A673 (cell line): Measurements from ENCODE around the gene CCL17. TPM values are rescaled to one million over a fixed set of nuclear protein-coding genes. Genes with fewer than 3 reads are reported as not detected.

Source experiments
- BruUV-seq: library from RNA; stranded (reverse); fragments of 400-500 nt; replicated peaks from 2 replicates; lab custom pipeline; 2021; lab: Mats Ljungman, UMichigan
- CTCF ChIA-PET: fragments of 300-600 bp; sonication (Branson Sonifier 250); formaldehyde crosslinking; loops from one replicate; lab custom pipeline; 2022; ENCODE audit warnings: antibody characterized with exemption; lab: Charles Lee
- POLR2A ChIA-PET: fragments of 300-600 bp; sonication (Branson Sonifier 250); formaldehyde crosslinking; loops from one replicate; lab custom pipeline; 2022; ENCODE audit warnings: antibody characterized with exemption; ENCODE audit not compliant: low non-redundant PET; lab: Charles Lee
- DNase-seq: peaks from one replicate; pipeline ENCODE4 v3.0.0-alpha.2; 2015; ENCODE audit warnings: low spot score
- H3K27ac ChIP-seq: fragments of 200-600 bp; sonication (generic); 2 replicates; pipeline ENCODE4 v1.5.1; 2016; ENCODE audit warnings: mixed run types, low read depth, mild to moderate bottlenecking, mixed read lengths, antibody characterized with exemption, low read length; ENCODE audit not compliant: poor library complexity, severe bottlenecking
- H3K27me3 ChIP-seq: fragments of 200-600 bp; sonication (generic); replicated peaks from 2 replicates; pipeline ENCODE4 v1.6.1; 2017; ENCODE audit warnings: mixed run types, low read depth, mild to moderate bottlenecking, mixed read lengths, antibody characterized with exemption, low read length; ENCODE audit not compliant: insufficient read depth, poor library complexity
- H3K36me3 ChIP-seq: fragments of 200-600 bp; sonication (generic); 2 replicates; pipeline ENCODE4 v1.6.1; 2016; ENCODE audit warnings: mixed run types, mild to moderate bottlenecking, mixed read lengths, antibody characterized with exemption, low read length; ENCODE audit not compliant: insufficient read depth, poor library complexity, severe bottlenecking
- H3K4me1 ChIP-seq: fragments of 200-600 bp; sonication (generic); 2 replicates; pipeline ENCODE4 v1.6.1; 2017; ENCODE audit warnings: mixed run types, mild to moderate bottlenecking, mixed read lengths, antibody characterized with exemption, low read length; ENCODE audit not compliant: insufficient read depth, poor library complexity, severe bottlenecking
- H3K4me3 ChIP-seq: fragments of 200-600 bp; sonication (generic); 2 replicates; pipeline ENCODE4 v1.5.1; 2016; ENCODE audit warnings: low read depth, mixed run types, mild to moderate bottlenecking, mixed read lengths, low read length; ENCODE audit not compliant: poor library complexity, severe bottlenecking
- H3K9me3 ChIP-seq: fragments of 200-600 bp; sonication (generic); 2 replicates; pipeline ENCODE4 v1.6.1; 2016; ENCODE audit warnings: mixed run types, low read depth, mild to moderate bottlenecking, mixed read lengths, antibody characterized with exemption, low read length; ENCODE audit not compliant: poor library complexity, severe bottlenecking
- EZH2 ChIP-seq: fragments of 200-600 bp; sonication (generic); IDR thresholded peaks from 2 replicates; pipeline ENCODE4 v1.6.1; 2017; ENCODE audit warnings: borderline replicate concordance, low read depth, mild to moderate bottlenecking, mixed read lengths, antibody characterized with exemption, low read length; ENCODE audit not compliant: poor library complexity, severe bottlenecking
- intact Hi-C: fragments of 100-400 bp; cut with micrococcal nuclease; formaldehyde crosslinking; loops from one replicate; pipeline ENCODE4 v1.10.0; 2022; ENCODE audit not compliant: unreplicated experiment
- total RNA-seq: library from RNA; stranded (reverse); gene quantifications from 2 replicates; pipeline ENCODE4 v1.2.3, GENCODE V29; 2021
- TF ChIP-seq, protein P1 (sequence below): fragments of 300-800, 200-600 bp; sonication (generic); conservative IDR thresholded peaks from 2 replicates; pipeline ENCODE4 v1.5.1; 2017; ENCODE audit warnings: low read depth, mild to moderate bottlenecking, antibody characterized with exemption, low read length, moderate library complexity, mixed read lengths

CCL17 gene
- total RNA-seq, 1 experiment from 2014 or later = not detected

DNA sequence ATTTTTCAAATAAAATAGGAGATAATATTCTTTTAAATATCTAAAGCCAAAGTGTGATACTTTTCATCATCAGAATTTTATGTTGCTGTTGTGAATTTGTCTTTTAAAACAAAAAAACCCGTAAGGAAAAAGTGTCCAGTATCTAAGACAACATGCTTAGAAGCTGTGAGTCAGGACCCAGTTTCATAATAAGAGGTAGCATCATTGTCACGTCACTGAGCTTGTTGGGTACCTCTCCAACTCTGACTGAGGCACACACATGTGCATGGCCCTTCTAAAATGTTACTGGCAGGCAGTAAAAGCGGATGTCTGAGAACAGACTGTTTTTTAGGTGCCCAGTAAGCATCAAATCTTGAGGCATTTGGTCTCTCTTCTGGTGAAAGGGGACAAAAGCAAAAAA lies 40.1 kb downstream of the CCL17 start:
- no peaks in the 10 kb centered on the region for H3K27me3 ChIP-seq
- H3K4me1 ChIP-seq = no peaks in the 10 kb centered on the region
- DNase-seq = no peak
- no peak overlapping the region for H3K27ac ChIP-seq
- no peak overlapping the region for H3K4me3 ChIP-seq
- no peak for TF ChIP-seq EZH2
- TF ChIP-seq, protein P1, sequence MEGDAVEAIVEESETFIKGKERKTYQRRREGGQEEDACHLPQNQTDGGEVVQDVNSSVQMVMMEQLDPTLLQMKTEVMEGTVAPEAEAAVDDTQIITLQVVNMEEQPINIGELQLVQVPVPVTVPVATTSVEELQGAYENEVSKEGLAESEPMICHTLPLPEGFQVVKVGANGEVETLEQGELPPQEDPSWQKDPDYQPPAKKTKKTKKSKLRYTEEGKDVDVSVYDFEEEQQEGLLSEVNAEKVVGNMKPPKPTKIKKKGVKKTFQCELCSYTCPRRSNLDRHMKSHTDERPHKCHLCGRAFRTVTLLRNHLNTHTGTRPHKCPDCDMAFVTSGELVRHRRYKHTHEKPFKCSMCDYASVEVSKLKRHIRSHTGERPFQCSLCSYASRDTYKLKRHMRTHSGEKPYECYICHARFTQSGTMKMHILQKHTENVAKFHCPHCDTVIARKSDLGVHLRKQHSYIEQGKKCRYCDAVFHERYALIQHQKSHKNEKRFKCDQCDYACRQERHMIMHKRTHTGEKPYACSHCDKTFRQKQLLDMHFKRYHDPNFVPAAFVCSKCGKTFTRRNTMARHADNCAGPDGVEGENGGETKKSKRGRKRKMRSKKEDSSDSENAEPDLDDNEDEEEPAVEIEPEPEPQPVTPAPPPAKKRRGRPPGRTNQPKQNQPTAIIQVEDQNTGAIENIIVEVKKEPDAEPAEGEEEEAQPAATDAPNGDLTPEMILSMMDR = no peak
- CTCF ChIA-PET = no interaction called here
- peaks cover 12% of the 10 kb centered on the region for H3K36me3 ChIP-seq
- H3K9me3 ChIP-seq = peaks cover 13% of the 10 kb centered on the region
- intact Hi-C loops = no loop called here
- POLR2A ChIA-PET = no interaction called here
- BruUV-seq = TSS peak; percentile 16

DNA sequence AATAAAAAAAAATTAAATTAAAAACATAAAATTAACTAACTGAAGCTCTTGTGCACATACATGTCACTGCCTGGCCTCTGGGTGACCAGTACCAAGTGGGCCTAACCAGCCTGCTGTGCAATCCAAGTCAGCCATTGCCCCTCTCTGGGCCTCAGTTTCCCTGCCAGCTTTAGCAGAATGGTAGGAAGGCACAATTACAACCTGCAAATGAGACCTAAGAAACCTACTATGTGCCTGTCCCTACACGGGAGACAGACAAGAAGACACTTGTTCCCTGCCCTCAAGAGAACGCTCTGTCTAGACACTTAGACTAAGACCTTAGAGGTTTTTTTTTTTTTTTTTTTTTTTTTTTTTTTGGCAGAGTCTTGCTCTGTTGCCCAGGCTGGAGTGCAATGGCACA lies 40.9 kb downstream of the CCL17 start:
- H3K36me3 ChIP-seq = peaks cover 9% of the 10 kb centered on the region
- no TSS peak for BruUV-seq
- no peaks in the 10 kb centered on the region for H3K27me3 ChIP-seq
- TF ChIP-seq EZH2 = no peak
- TF ChIP-seq, protein P1 = no peak
- no peaks in the 10 kb centered on the region for H3K4me1 ChIP-seq
- intact Hi-C loops = no loop called here
- no peak for DNase-seq
- ChIA-PET CTCF (no interaction called here), POLR2A (no interaction called here)
- peaks cover 8% of the 10 kb centered on the region for H3K9me3 ChIP-seq
- no peak overlapping the region for H3K4me3 ChIP-seq
- H3K27ac ChIP-seq = no peak overlapping the region

DNA sequence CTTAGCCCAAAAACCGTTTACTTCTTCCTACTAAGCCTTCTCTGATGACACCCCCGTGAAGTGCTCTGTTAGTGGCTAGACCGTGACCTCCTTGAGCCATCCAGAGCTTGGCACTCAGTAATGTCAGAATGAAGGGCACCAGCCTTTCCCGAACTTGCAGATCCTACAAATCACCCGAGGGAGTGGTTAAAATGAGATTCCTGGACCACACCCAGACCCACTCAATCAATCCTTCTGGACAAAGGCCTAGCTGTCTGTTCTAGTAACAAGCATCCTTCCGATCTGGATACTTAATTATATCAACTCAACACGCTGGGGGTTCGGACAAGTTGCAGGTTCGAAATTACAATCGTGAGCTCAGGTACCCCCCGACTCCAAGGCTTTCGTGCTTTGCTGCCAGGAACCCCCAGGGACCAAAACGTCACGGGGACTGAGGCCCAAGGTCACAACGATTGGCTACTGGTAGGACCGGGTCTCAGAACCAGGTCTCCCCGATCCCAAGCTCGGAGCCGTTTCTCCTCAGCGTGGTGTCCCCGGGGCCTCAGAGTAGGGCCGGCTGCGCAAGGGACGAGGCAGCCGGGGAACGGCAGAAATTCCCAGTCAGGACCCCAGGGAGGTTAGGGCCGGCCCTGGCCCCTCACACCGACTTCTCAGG lies 42.1 kb downstream of the CCL17 start:
- intact Hi-C loops = no loop called here
- H3K27ac ChIP-seq = peak overlapping the region; percentile 97
- ChIA-PET CTCF (interaction anchor here (0.7 to 1.7 kb wide), 3 partner anchors 13 to 73 kb away, joined by 3 to 7 read pairs (median 6); partner anchors contain the start of gene POLR2C), POLR2A (no interaction called here)
- H3K4me1 ChIP-seq = no peaks in the 10 kb centered on the region
- peak overlapping the region; percentile 94 for H3K4me3 ChIP-seq
- TF ChIP-seq, protein P1 = no peak
- TF ChIP-seq EZH2 = no peak
- no peaks in the 10 kb centered on the region for H3K27me3 ChIP-seq
- H3K9me3 ChIP-seq = no peaks in the 10 kb centered on the region
- BruUV-seq = no TSS peak
- DNase-seq = peak; percentile 34
- peaks cover 8% of the 10 kb centered on the region for H3K36me3 ChIP-seq
